Sciatic nerve (tissue), 2 donors: ENCODE results near the gene HS6ST3. TPM values are rescaled to one million over a fixed set of nuclear protein-coding genes. Genes with fewer than 3 reads are reported as not detected.

Experiments
- ATAC-seq: fragments of 200-7000 bp; cut with Tn5 transposase; one replicate; pipeline ENCODE4 v1.9.1; 2020; ENCODE audit warnings: mild to moderate bottlenecking, moderate library complexity
- DNase-seq: peaks from one replicate; pipeline ENCODE4 v3.0.0-alpha.2; 2020; ENCODE audit warnings: low spot score
- intact Hi-C: fragments of 100-400 bp; cut with DNase I; formaldehyde crosslinking; loops from one replicate; pipeline ENCODE4 v1.14.2; 2022
- total RNA-seq: library from RNA; stranded (reverse); fragmentation: NEBNext Ultra II Directional; extraction: Animal tissue kit (Norgen Biotek cat#: 25700); gene quantifications from one replicate; pipeline ENCODE4 v1.2.1, GENCODE V29; 2021
- donor health status: DM: no; HTN: no; CAD: no.
- donor health status: DM: no; HTN: no; CAD: no.

HS6ST3 gene
- total RNA-seq, 1 donor from 2014 or later, result 0.22 TPM

DNA sequence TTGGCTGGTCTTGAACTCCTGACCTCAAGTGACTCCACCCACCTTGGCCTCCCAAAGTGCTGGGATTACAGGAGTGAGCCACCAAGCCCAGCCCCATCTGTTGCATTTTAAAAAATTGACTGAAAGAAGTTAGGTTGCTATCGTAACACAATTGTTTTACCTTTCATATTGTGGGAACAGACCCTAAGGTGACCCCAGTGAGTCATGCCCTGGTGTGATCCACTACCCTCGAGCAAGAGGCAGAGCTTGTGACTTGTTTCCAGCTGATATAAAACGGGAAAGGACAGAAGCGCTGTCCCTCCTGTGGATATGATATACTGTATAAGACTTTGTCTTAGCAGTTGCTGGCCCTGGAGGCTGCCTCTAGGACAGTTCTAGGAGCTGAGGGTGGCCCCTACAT is 308.6 kb downstream of the HS6ST3 start:
- ATAC-seq (no peak), DNase-seq (no peak)
- intact Hi-C loops, result no loop called here

DNA sequence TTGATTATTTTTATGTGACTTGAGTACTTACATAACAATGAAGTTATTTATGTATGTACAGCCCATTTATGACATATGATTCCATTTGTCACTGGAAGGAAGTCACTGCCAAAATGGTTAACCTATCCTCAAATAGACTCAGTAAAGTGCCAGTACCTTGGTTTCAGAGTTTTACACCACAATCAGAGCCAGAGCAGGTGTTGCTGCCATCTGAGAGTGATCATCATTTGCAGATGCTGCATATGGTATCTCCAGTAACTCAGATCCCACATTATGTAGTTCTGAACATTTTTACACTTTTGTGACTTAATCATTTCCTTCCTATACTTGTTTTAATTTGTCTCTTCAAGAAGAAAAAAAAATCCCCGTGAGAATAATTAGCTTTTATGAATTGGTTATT is 313.3 kb downstream of the HS6ST3 start:
- DNase-seq (no peak), ATAC-seq (no peak)
- intact Hi-C loops, result no loop called here

DNA sequence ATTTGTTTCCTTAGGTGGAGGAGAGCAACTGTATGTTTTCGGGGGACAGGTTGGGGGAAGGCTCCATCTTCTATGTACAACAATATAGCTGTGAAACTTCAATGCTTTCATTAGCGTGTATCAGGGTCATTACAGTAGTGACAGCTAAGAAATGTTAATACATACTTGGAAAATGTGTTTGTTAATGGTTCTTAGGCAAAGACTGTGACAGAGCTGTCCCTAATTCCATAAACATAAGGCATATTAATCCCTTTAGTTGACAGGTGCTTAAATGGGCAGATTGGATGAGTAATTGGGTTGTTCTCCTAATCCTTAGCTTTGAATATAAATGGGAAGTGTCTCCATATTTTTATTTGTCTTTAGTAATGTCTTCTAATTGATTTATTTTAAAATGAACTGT is 313.7 kb downstream of the HS6ST3 start:
- ATAC-seq, result no peak
- DNase-seq, result no peak
- intact Hi-C loops, result no loop called here

DNA sequence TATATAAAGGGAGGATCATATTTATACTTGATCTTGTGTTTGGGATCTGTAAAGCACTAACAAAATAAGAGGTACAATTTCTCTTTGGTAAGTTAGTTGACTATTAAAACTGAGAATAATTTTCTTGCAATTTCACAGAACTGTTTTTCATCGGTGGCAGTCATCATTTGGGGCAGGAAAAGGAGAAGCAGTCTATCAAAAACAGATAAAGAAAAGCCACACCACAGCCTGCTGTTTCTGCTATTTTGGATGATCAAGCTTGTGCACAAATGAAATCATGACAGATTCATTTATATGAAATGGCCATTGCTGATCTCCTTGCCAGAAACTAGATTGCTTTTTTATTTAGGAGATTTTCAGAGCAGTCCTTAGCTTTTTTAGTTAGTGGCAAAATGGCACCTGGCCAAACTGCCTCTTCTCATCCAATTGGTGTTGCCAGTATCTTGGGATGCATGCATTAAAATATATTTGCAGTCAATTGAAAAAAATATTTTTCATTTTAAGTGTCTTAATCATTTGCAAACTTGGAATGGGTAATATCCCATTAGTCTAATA is 326.0 kb downstream of the HS6ST3 start:
- DNase-seq (no peak), ATAC-seq (no peak)
- intact Hi-C loops, result no loop called here

DNA sequence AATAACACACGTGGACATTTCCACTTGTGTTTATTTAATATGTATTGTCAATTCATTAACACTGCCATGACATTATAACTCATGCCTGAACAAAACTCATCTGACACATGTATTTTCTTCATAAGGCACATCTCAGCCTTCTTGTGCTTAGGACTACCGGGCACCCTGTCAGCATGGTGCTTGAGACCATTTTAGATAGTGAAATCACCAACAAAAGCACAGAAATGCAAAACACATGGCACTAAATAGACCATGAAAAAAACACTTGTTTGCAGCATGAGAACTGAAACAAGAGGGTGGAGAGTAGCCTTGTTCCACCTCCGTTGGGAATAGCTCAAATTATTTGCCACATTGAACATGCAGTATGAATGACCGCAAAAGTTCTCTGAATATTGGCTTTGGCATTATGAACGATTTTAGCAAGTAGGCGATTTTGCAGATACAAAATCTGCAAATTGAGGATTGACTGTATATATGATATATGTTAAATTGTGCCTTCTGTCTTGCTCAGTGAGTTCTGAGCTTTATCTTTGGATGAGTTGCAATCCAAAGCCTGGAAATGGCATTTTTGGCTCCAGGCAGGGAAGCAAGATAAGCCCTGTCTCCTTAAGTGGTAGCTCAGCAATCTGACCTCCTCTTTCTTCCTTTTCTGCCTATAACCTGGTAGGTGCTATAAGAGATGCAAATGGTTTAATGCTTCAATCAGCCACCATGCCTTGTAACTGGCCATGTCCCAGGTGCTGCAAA is 328.2 kb downstream of the HS6ST3 start:
- intact Hi-C loops, result no loop called here
- ATAC-seq, result no peak
- DNase-seq, result no peak

DNA sequence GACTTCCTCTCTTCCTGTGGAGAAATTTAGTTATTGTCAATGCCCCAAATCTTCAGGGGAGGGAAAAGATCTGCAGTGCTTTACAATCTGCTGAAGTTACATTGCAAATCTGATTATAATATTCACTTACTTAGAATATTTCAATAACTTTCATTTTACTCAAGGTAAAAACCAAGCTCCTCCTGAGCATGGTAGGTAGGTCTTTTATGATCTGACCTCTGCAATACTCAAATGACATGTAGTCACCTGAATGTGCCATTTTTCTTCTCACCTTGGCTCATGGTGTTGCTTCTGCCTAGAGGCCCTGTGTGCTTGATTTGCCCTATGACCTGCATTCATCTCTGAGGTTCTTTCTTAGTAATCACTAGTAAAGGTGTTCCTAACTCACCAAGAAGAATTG is 331.4 kb downstream of the HS6ST3 start:
- no peak for ATAC-seq
- intact Hi-C loops, result no loop called here
- DNase-seq, result no peak

DNA sequence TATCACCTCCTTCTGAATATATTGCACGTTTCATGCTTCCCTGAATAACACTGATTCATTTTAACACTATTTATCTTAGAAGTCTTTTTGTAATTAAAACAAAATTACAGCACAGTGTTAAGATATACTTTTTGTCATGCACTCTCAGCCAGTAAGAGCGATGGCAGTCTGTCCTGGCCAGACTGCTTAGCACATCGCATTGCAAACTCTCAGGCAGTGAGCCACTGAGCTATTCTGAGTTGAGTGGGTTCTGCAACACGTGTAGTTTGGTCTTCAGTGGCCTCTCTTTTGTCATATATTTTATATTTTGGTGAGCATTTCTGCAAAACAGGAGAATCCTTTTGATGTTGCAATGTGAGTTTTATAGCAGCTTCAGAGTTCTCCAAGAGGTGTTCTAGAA is 332.1 kb downstream of the HS6ST3 start:
- no peak for DNase-seq
- ATAC-seq, result no peak
- intact Hi-C loops, result no loop called here

DNA sequence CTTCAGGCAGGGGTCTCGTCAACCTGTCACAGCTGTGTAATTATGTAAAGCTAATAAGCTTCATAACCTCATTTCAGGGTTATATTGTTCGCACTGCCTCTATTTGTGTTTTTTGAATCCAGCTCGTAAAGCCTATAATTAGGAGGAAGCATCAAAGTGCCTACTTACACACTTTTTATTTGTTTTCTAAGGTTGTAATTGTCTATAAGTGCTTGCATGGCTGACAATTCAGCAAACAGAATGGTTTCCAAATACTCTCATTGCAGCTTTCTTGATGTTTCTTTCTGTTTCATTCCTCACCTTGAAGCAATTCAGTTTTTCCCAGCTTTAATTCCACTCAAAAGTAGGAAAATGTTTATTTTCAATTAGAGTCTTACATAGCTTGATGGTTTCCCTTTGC is 336.3 kb downstream of the HS6ST3 start:
- no peak for DNase-seq
- intact Hi-C loops, result no loop called here
- ATAC-seq, result no peak

DNA sequence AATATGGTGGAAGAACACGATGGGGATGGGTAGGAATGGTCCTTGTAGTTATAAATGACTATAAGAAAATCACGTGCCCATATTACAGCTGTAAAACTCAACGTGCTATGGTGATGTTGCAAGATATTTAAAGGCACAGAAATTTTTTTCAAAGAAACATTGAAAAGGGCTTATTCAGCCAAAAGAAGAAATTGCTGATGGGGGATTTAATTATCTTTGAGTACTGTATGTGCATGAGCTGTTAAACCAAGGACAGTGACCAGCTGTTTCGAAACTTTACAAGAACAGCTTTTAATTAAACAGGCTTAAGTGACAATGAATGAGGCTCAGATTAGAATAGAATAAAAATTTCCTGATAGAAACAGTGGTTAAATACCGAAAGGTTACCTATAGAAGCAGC is 339.0 kb downstream of the HS6ST3 start:
- ATAC-seq, result no peak
- intact Hi-C loops, result no loop called here
- DNase-seq, result no peak

DNA sequence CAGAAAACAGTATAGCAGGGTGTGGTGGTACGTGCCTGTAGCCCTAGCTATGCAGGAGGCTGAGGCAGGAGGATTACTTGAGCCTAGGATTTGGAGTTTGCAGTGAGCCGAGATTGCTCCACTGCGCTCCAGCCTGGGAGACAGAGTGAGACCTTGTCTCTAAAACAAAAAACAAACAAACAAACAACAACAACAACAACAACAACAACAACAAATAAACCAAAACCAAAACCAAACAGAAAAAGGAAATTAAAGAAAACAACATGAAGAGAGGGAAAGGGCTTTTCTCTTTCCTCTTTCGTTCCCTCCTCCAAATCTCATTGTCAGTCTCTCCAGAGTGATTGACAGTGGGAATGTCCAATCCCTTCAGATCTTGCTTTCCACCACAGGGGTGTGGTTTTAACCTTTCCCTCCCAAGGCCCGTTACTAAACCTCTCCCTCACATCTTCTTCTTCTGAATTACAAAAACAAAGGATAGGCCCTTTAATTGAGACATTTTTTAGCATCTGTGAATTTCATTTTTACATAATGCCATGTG is 341.2 kb downstream of the HS6ST3 start:
- intact Hi-C loops, result no loop called here
- DNase-seq (no peak), ATAC-seq (no peak)

DNA sequence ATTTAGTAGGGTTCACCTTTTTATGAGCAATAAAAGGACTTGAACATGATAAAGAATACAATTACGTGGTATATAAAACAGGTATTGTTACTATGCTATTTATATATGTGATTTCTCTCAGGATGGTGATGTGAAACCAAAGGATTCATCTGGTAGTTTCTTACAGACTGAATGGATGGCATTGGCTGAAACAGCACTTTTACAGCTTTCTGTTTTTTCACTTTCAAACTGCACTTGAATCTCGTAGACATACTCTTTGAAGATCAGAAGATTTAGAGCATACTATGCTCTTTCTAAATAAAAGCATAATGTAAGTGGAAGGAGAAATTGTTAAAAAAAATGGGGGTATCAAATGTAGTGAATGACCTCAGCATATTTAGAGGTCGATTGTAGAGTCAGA is 354.8 kb downstream of the HS6ST3 start:
- ATAC-seq, result no peak
- DNase-seq, result no peak
- intact Hi-C loops, result no loop called here

DNA sequence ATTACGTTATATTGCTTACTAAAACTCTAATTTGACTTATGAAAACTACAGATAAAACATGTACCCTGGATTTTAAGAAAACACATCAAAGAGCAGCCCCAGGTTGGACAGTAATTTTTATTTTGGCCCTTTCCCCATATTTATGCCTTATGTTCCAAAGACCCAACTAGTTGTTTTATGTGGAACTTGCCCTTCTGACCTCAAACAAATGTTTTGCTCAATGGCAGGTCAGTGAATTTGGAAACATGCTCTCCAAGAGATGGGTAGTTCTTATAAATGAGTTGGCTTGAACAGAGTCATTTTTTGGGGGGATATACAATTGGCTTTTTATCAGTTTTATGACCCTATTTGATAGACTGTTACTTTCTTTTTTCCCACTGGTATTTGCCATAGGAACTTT is 360.0 kb downstream of the HS6ST3 start:
- ATAC-seq (no peak), DNase-seq (no peak)
- intact Hi-C loops, result no loop called here

DNA sequence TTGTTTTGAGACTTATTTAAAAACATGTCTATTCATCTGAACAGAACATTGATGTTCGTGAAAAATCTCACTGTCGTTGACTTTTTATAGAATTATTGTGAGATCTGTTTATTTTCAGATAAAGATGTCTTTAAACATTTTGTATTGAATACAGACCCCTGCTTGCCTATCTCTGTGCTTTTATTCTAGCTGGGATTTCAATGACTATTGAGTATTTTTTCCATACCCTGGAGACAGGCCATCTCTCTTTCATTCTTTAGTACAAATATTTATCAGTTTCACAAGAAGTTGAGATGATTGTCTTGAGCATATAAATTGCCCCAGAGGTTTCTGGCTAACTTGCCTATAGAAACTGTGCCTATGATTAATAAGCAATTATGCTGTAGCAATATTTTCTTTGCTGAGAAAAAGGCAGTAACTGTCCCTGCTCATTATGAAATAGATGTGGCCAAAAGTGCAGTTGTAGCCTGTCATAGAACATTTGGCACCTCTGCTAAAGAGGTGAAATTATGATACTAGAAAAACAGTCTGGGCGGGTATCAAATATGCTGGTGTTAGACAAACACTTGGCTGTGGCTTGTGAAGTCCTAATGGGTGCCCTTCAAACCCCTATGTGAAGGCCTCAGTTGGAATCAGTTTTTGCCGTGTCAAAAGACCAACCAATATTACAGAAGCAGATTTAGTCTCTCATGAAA is 360.6 kb downstream of the HS6ST3 start:
- DNase-seq (no peak), ATAC-seq (no peak)
- intact Hi-C loops, result no loop called here

DNA sequence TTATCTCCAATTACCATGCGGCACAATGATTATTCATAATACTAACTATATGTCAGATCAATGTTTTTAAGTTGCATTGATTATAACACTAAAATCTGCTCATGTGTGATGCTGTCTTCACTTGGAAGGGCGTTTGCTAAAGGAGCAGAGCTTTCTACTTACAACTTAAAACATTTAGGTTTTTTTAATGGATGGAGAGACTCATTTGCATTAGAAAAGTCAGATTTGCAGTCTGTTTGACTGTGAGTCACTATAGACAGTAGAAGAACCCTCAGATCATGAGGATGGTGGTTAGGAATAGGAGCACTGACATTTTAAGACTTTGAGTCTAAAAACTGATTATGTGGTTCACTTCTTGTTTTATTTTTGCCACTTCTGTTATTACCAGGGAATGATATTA is 364.6 kb downstream of the HS6ST3 start:
- ATAC-seq (no peak), DNase-seq (no peak)
- intact Hi-C loops, result no loop called here

DNA sequence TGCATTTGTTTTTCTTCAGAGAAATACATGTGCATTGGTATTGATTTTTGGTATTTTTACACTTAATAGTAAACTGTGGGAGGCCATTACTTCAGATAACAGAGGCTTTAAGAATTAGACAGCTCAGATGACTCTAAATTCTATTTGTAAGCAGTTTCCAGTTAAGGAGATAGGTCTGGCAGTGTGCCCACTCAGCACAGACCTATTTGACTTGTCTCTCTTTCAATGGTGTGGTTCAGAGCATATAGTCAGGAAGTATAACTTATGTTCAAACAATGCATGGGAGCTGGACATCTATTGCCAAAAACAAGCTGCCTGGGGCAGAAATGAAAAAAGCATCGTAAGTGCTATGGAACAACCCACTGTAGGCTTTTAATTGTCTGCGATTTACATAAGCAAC is 370.7 kb downstream of the HS6ST3 start:
- DNase-seq, result no peak
- no peak for ATAC-seq
- intact Hi-C loops, result no loop called here

DNA sequence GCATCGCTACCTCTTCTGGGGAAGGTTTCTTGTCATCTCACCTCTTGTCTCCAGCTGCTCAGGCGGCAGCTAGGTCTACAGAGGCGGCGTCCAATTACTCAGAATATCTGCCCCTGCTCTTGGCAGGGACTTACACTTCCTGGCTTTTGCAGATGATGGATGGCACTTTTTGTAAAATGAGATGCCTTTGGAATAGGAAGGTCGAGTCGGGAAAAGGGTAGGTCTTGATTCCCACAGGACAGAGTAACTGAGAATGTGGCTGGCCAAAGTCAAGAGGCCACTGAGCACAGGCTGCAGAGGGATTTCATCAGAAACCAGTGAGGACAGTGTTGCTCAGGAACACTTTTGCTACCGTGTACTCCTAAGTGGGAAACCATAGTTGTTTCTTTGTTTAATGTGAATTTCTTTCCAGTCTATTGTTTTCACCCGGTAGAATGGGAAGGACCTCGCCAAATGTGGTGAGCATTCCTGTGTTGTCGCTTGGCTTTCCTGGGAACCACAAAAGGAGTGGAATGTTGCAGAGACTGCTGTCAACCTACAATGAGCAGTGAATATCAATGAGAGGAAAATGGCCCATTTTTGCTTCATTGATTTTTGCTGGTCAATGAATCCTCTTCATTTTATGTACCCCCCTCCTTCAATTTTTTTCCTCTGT is 383.7 kb downstream of the HS6ST3 start:
- intact Hi-C loops, result no loop called here
- ATAC-seq, result no peak

DNA sequence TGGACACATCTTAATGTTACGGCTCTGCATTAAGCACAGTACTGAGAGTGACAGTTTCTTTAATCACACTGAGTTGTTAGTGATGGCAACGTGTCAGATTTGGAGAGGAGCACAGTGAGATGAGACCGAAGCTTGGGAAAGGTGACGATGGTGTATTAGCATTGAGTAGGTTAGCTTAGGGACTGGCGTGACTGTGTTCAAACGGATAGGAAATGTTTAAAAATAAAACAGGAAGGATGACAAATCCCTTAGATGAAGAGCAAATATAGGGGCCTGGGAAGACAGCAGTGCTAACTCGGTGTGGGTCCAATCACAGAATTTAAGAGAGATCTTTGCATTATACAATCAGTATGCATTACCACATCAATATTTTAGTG is 384.3 kb downstream of the HS6ST3 start:
- intact Hi-C loops, result no loop called here
- ATAC-seq (no peak), DNase-seq (no peak)

More for the DNA sequence above, 383.7 kb downstream of the HS6ST3 start:
- no peak for DNase-seq

DNA sequence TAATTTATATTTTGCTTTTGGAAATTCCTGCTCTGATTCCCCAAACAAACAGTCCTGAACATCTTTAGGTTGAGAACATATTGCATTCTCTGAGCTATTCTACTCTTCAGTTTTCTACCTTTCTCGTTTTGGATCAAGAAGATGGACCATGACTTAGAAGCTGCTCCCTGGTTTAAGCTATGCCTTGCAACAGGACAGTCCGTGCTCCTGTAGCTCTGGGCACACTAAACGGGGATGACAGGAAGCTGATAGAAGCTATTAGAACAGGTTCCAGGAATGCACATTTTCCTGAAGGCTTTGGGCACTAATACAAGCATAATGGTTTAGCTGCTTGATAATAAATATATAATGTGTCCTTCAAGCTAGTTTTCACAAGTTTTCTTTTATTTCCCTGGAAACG is 385.2 kb downstream of the HS6ST3 start:
- intact Hi-C loops, result no loop called here
- ATAC-seq (no peak), DNase-seq (no peak)

DNA sequence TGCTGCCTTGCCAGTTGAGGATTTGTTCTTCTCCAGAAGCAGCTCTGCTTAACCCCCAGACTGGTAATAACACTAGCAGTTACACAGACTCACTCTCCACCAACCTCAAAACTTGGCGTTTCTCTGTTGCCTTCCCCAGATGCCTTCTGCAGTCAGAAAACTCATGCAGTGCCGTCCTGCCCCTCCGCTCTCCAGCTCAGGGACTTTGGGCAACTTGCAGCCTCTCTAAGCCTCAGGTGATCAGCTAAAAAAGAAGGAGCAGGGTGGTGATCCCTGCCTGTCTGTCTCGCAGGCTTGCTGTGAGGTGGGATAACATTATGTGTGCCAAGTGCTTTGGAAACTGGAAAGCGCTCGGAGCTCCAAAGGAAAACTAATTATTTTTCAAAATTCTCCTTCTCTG is 391.6 kb downstream of the HS6ST3 start:
- intact Hi-C loops, result no loop called here
- ATAC-seq (no peak), DNase-seq (no peak)

DNA sequence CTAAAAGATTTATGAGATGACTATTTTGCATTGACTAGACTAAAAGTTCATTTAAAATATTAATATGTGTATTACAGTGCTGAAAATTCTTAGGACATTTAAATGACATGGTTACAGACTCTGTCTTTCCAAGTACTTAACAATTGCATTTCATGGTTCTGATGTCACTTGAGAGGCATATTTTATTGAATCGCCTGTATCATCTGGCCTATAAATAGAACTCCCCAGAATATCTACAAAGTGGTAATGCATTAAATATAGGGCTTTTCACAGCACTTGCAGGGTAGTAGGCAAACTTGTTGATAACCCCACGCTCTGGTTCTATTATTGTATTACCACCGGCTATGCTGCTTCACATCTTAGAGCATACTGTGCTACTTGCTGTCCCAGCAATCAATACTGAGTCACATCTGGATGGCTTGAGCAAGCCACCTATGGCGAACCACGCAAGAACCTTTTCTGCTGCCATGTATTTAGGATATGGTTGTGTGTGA is 400.6 kb downstream of the HS6ST3 start:
- DNase-seq (no peak), ATAC-seq (no peak)
- intact Hi-C loops, result no loop called here
